IMR-90 (cell line): ENCODE results near the gene NUPR1. TPM values are rescaled to one million over a fixed set of nuclear protein-coding genes. Genes with fewer than 3 reads are reported as not detected.
"Not testable (repeated sequence)": the region's sequence is repeated elsewhere in the genome, so short reads cannot be mapped to it uniquely, and the experiment has no call there.

Experiments used
- ATAC-seq: fragments of 200-7000 bp; cut with Tn5 transposase; 2 replicates; pipeline ENCODE4 v1.9.1; 2020; ENCODE audit warnings: low read depth, mild to moderate bottlenecking, moderate library complexity
- BruUV-seq: library from RNA; stranded (reverse); fragments of 400-500 nt; replicated peaks from 2 replicates; lab custom pipeline; 2021; lab: Mats Ljungman, UMichigan
- CTCF ChIA-PET: fragments of 300-600 bp; formaldehyde crosslinking; extraction: SDS; loops from one replicate; lab custom pipeline; 2021; ENCODE audit warnings: antibody characterized with exemption; lab: Yijun Ruan, JAX
- POLR2A ChIA-PET: fragments of 300-600 bp; sonication (Branson Sonifier 250); formaldehyde crosslinking; loops from one replicate; lab custom pipeline; 2022; ENCODE audit warnings: antibody characterized with exemption; ENCODE audit not compliant: unreplicated experiment; lab: Charles Lee
- DNase-seq: peaks from one replicate; pipeline ENCODE4 v3.0.0; 2013
- H2AFZ ChIP-seq: replicated peaks from 2 replicates; pipeline ENCODE3; 2013; ENCODE audit warnings: low read length, mild to moderate bottlenecking; ENCODE audit not compliant: poor library complexity
- H2AK5ac ChIP-seq: 2 replicates; pipeline ENCODE4 v1.6.1; 2013; ENCODE audit warnings: low read depth, low read length, inconsistent platforms
- H2AK9ac ChIP-seq: replicated peaks from 2 replicates; pipeline ENCODE3; 2013; ENCODE audit warnings: mild to moderate bottlenecking, low read depth, low read length, moderate library complexity; ENCODE audit not compliant: poor library complexity
- H2BK120ac ChIP-seq: 2 replicates; pipeline ENCODE4 v1.6.1; 2013; ENCODE audit warnings: low read depth, low read length, inconsistent platforms
- H2BK15ac ChIP-seq: 3 replicates; pipeline ENCODE4 v1.6.1; 2013; ENCODE audit warnings: low read depth, low read length, inconsistent platforms
- H2BK20ac ChIP-seq: 2 replicates; pipeline ENCODE4 v1.6.1; 2013; ENCODE audit warnings: low read depth, mild to moderate bottlenecking, inconsistent platforms, low read length, moderate library complexity
- H2BK5ac ChIP-seq: 2 replicates; pipeline ENCODE4 v1.6.1; 2013; ENCODE audit warnings: mild to moderate bottlenecking, low read depth, low read length, inconsistent platforms; ENCODE audit not compliant: poor library complexity, severe bottlenecking
- H3K14ac ChIP-seq: replicated peaks from 2 replicates; pipeline ENCODE4 v1.6.1; 2013; ENCODE audit warnings: low read depth, low read length, inconsistent platforms
- H3K18ac ChIP-seq: 2 replicates; pipeline ENCODE4 v1.6.1; 2013; ENCODE audit warnings: low read depth, low read length, control low read depth
- H3K23ac ChIP-seq: 2 replicates; pipeline ENCODE4 v1.6.1; 2013; ENCODE audit warnings: low read depth, low read length, inconsistent platforms
- H3K27ac ChIP-seq: 2 replicates; pipeline ENCODE4 v1.5.1; 2013; ENCODE audit warnings: mild to moderate bottlenecking, control low read depth, low read length; ENCODE audit not compliant: insufficient read depth
- H3K27me3 ChIP-seq: 2 replicates; pipeline ENCODE4 v1.6.1; 2013; ENCODE audit warnings: low read length; ENCODE audit not compliant: control insufficient read depth, insufficient read depth
- H3K36me3 ChIP-seq: 2 replicates; pipeline ENCODE4 v1.6.1; 2013; ENCODE audit warnings: low read length, mixed read lengths; ENCODE audit not compliant: control insufficient read depth, insufficient read depth
- H3K4ac ChIP-seq: 2 replicates; pipeline ENCODE4 v1.6.1; 2013; ENCODE audit warnings: low read depth, low read length, inconsistent platforms
- H3K4me1 ChIP-seq: 2 replicates; pipeline ENCODE4 v1.6.1; 2013; ENCODE audit warnings: low read length, mixed read lengths; ENCODE audit not compliant: control insufficient read depth, insufficient read depth
- H3K4me2 ChIP-seq: 2 replicates; pipeline ENCODE4 v1.6.1; 2013; ENCODE audit warnings: low read depth, mild to moderate bottlenecking, control low read depth, low read length, moderate library complexity
- H3K4me3 ChIP-seq: 2 replicates; pipeline ENCODE4 v1.5.1; 2013; ENCODE audit warnings: low read depth, mild to moderate bottlenecking, control low read depth, low read length, moderate library complexity; ENCODE audit not compliant: insufficient read depth
- H3K56ac ChIP-seq: 2 replicates; pipeline ENCODE4 v1.6.1; 2013; ENCODE audit warnings: low read length, inconsistent platforms; ENCODE audit not compliant: insufficient read depth; ENCODE audit errors: extremely low read depth
- H3K79me1 ChIP-seq, 2 experiments: 2 replicates each; pipeline ENCODE4 v1.6.1; 2013; ENCODE audit warnings: low read length in 2 of 2, inconsistent platforms in 1 of 2, low read depth in 1 of 2
- H3K9ac ChIP-seq: 2 replicates; pipeline ENCODE4 v1.6.1; 2013; ENCODE audit warnings: low read depth, low read length, control low read depth
- H3K9me1 ChIP-seq: 2 replicates; pipeline ENCODE4 v1.6.1; 2013; ENCODE audit warnings: low read length, inconsistent platforms; ENCODE audit not compliant: insufficient read depth
- H3K9me3 ChIP-seq: 2 replicates; pipeline ENCODE4 v1.6.1; 2013; ENCODE audit warnings: low read length; ENCODE audit not compliant: control insufficient read depth, insufficient read depth
- H4K20me1 ChIP-seq: 2 replicates; pipeline ENCODE4 v1.6.1; 2013; ENCODE audit warnings: low read length, inconsistent platforms; ENCODE audit not compliant: insufficient read depth
- H4K5ac ChIP-seq: 2 replicates; pipeline ENCODE4 v1.6.1; 2013; ENCODE audit warnings: mild to moderate bottlenecking, low read depth, low read length, control low read depth
- H4K8ac ChIP-seq, 2 experiments: 2 replicates each; pipeline ENCODE4 v1.6.1; 2013; ENCODE audit warnings: low read depth in 2 of 2, low read length in 2 of 2, control low read depth in 1 of 2, inconsistent platforms in 1 of 2
- H4K91ac ChIP-seq: 2 replicates; pipeline ENCODE4 v1.6.1; 2013; ENCODE audit warnings: low read depth, low read length, inconsistent platforms; ENCODE audit not compliant: insufficient read depth
- WGBS, 2 experiments: methylation state at CpG; one replicate each; pipeline versions ENCODE4 v1.1.5 to v1.1.7; 2013; ENCODE audit warnings: missing lambda C conversion rate in 2 of 2; ENCODE audit not compliant: insufficient read length in 1 of 2; ENCODE audit errors: extremely low coverage in 2 of 2; 5-methylcytosine and 5-hydroxymethylcytosine counted together
- dilution Hi-C: fragments of 300-500 bp; cut with HindIII; formaldehyde crosslinking; loops from one replicate; pipeline ENCODE4 v1.14.3; 2018; ENCODE audit warnings: low sequenced_read_pairs; ENCODE audit not compliant: unreplicated experiment
- in situ Hi-C: fragments of 300-500 bp; cut with MboI; formaldehyde crosslinking; loops from 3 replicates; pipeline ENCODE4 v1.14.3; 2019; ENCODE audit warnings: low sequenced_read_pairs, inconsistent platforms, mixed read lengths
- intact Hi-C: fragments of 100-400 bp; cut with micrococcal nuclease; formaldehyde crosslinking; loops from 2 replicates; pipeline ENCODE4 v1.10.0; 2022
- polyA plus RNA-seq, 3 experiments: library from polyadenylated mRNA; depleted of rRNA; stranded (reverse); fragments of >200 nt; gene quantifications; 2 replicates each; pipeline ENCODE4 v1.2.3, GENCODE V29; 2012; ENCODE audit warnings: low replicate concordance in 1 of 3
- total RNA-seq: library from RNA; depleted of rRNA; stranded (reverse); fragments of >200 nt; gene quantifications from 2 replicates; pipeline ENCODE4 v1.2.3, GENCODE V29; 2012

NUPR1 gene
- total and polyA plus RNA-seq, 2 of the 4 experiments (the other 2 are of a cell fraction) = 10.2 to 27.9 TPM

GRCh38 chr16:28566233-28566925 is 27.6 kb upstream of the NUPR1 start:
- H2AFZ ChIP-seq, H3K9me1 ChIP-seq, H4K8ac ChIP-seq, H2BK120ac ChIP-seq, H3K36me3 ChIP-seq, DNase-seq, H2BK20ac ChIP-seq, POLR2A ChIA-PET, H4K20me1 ChIP-seq, H2BK15ac ChIP-seq, dilution Hi-C loops, H3K9ac ChIP-seq, H4K91ac ChIP-seq, H3K4me2 ChIP-seq, H3K27ac ChIP-seq, H3K4me3 ChIP-seq, in situ Hi-C loops, intact Hi-C loops, H3K4ac ChIP-seq, H3K27me3 ChIP-seq, BruUV-seq, H4K5ac ChIP-seq, H3K4me1 ChIP-seq, H2AK5ac ChIP-seq, H3K9me3 ChIP-seq, CTCF ChIA-PET, H3K23ac ChIP-seq, H3K56ac ChIP-seq, H3K18ac ChIP-seq, H3K14ac ChIP-seq, ATAC-seq, H2AK9ac ChIP-seq, H2BK5ac ChIP-seq: not testable (repeated sequence)
- H3K79me1 ChIP-seq = peaks cover 14 to 35% of the 10 kb centered on the region in 2 experiments
- no CpG with 5 or more reads among the region's 4 CpGs for WGBS, 2 experiments
